Activated T-cell treated with anti-CD3 and anti-CD28 coated beads, Interleukin-2, amount 50 U/mL, for 4 hours (primary cell): ENCODE data around the gene ZNF467. TPM values are rescaled to one million over a fixed set of nuclear protein-coding genes. Genes with fewer than 3 reads are reported as not detected.

ENCODE experiments used
- ATAC-seq, 2 donors: fragments of 200-7000 bp; cut with Tn5 transposase; one replicate each; pipeline ENCODE4 v1.10.0; 2021
- DNase-seq: peaks from one replicate; pipeline ENCODE4 v3.0.0-alpha.2; 2020
- H3K27me3 Mint-ChIP-seq: one replicate; pipeline ENCODE4 v1.8.0; 2021; ENCODE audit warnings: low read depth, mixed read lengths
- H3K36me3 Mint-ChIP-seq: one replicate; pipeline ENCODE4 v1.8.0; 2022; ENCODE audit warnings: mixed read lengths; ENCODE audit not compliant: insufficient read depth
- H3K4me1 Mint-ChIP-seq: one replicate; pipeline ENCODE4 v1.8.0; 2021; ENCODE audit warnings: low read depth, mixed read lengths
- H3K4me3 Mint-ChIP-seq: one replicate; pipeline ENCODE4 v1.8.0; 2021; ENCODE audit warnings: mild to moderate bottlenecking, moderate library complexity, mixed read lengths
- H3K9me3 Mint-ChIP-seq: one replicate; pipeline ENCODE4 v1.8.0; 2021; ENCODE audit warnings: mixed read lengths
- total RNA-seq, 3 donors: library from RNA; stranded (reverse); gene quantifications; one replicate each; pipeline ENCODE4 v1.2.1, GENCODE V29; 2021

The ZNF467 gene
- total RNA-seq, 3 donors from 2014 or later, result 0.08 to 0.18 (median 0.16) TPM

DNA sequence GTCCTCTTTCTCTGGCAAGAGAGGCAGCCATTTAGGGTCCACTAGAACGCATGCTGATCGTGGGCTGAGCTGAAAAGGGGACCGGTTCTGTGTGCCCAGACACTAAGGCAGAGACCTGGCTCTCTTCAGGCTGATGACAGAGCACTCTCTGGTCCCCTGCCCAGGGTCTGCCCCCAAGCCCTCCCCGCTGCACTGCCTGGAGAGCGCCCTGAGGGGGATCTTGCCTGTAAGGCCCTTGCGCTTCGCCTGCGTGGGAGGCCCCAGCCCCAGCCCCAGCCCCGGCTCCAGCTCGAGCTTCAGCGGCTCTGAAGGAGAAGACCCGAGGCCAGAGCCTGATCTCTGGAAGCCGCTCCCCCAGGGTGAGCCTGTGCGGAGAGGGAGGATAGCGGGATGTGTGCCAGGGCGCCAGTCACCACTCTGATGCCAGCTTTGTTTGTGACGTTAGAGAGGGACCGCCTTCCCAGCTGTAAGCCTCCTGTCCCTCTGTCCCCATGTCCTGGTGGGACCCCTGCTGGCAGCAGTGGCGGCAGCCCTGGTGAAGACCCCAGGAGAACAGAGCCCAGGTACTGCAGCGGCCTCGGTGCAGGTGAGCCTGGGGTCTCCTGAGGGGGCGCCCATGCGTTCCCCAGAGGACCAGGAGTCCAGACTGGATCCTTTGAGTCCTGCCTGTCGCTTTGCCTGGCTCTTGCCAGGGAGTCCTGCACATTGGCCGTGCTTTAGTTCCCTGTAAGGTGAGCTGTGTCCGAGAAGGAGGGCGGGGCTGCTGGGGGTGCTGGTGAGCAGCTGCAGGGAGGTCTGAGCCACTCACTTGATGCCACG lies 43.2 kb downstream of the ZNF467 start:
- H3K36me3 Mint-ChIP-seq, result peaks cover 18% of the 10 kb centered on the region
- H3K4me1 Mint-ChIP-seq, result no peaks in the 10 kb centered on the region
- no peak overlapping the region for H3K4me3 Mint-ChIP-seq
- no peaks in the 10 kb centered on the region for H3K9me3 Mint-ChIP-seq
- ATAC-seq, result peak in 1 of 2 donors; percentile 21
- no peak for DNase-seq
- H3K27me3 Mint-ChIP-seq, result no peaks in the 10 kb centered on the region

DNA sequence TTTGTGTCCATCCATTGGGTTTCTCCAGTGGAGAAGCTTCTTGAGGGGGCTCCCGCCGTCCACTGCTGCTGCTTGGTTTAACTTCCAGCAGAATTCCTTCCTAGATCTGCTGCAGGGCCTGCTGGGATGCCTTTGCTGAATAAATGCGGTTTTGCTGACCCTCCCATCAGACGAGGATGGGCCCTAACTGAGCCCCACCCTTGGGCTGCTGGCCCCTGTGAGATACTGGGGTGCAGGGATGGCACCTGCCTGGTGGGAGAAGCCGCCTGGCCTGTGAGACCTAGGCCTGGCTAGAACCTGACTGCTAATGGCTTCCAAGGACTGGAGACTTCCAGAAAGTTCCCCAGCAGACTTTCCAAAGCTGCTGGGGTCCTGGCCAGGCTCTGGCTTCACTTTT lies 43.8 kb downstream of the ZNF467 start:
- ATAC-seq, result no peak
- Mint-ChIP-seq H3K9me3 (no peaks in the 10 kb centered on the region), H3K27me3 (no peaks in the 10 kb centered on the region), H3K4me3 (no peak overlapping the region), H3K4me1 (no peaks in the 10 kb centered on the region), H3K36me3 (peaks cover 18% of the 10 kb centered on the region)
- no peak for DNase-seq

DNA sequence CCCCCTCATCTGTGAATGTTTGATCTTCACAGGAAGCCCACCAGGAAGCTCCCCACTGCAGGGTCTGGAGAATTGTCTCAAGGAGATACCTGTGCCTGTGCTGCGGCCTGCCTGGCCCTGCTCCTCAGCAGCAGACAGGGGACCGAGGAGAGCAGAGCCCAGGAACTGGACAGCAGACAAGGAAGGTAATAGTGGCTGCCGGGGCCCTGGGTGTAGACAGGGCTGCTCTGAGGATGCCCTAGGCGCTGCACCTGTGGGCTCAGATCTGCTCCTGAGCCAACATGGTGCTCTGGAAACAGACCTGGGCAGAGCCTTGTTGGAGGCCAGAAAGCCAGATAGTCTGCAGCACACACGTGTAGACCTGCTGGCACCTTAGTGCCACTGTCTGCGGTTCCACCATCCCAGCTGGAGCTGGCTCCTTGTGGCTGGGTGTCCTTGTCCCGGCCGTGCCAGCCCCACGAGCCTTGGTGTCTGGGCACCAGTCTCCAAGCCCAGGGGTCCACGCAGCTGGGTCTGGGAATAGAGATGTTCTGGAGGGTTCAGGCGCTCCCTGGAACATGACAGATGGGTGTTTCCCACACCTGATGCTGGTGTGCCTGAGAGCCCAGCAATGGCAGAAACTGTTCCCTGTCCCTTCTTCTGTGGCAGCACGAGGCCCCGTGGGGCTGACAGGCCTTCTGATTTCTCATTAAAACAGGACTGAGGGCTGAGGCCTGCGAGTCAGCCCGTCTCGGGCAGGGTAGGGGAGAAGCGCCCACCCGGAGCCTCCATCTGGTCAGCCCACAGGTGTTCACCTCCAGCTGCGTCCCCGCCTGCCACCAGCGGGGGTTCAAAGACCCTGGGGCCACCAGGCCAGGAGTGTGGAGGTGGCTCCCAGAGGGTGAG lies 44.7 kb downstream of the ZNF467 start:
- Mint-ChIP-seq H3K36me3 (peaks cover 16% of the 10 kb centered on the region), H3K27me3 (no peaks in the 10 kb centered on the region), H3K9me3 (no peaks in the 10 kb centered on the region), H3K4me1 (no peaks in the 10 kb centered on the region), H3K4me3 (no peak overlapping the region)
- ATAC-seq (no peak), DNase-seq (no peak)

DNA sequence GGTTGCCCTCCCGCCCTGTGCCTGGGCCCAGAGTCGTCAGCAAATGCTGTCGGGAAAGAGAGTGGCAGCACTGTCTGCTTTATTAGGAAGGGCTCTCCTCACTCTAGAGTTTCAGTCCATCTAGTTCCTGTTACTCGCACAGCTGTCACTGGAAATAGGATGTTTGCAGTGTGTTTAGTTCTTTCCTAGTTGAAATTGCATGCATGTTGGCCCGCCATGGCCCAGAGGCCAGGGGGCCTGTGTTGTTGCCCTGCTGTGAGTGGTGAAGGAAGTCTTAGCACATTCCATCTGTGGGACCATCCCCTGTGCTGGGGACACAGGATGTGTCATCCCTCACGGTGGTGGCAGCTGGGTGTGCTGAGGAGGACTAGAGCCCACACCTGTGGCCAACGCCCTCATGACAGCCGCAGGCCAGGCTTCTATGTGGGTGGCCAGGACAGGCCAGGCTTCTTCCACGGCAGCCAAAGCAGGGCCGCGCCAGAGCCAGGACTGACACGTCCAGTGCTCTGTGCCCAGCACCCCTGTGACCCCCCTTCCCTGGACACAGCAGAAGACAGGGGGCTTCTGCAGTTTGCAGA lies 45.4 kb downstream of the ZNF467 start:
- Mint-ChIP-seq H3K36me3 (peaks cover 18% of the 10 kb centered on the region), H3K9me3 (no peaks in the 10 kb centered on the region), H3K27me3 (no peaks in the 10 kb centered on the region), H3K4me3 (no peak overlapping the region), H3K4me1 (no peaks in the 10 kb centered on the region)
- DNase-seq (no peak), ATAC-seq (no peak)

DNA sequence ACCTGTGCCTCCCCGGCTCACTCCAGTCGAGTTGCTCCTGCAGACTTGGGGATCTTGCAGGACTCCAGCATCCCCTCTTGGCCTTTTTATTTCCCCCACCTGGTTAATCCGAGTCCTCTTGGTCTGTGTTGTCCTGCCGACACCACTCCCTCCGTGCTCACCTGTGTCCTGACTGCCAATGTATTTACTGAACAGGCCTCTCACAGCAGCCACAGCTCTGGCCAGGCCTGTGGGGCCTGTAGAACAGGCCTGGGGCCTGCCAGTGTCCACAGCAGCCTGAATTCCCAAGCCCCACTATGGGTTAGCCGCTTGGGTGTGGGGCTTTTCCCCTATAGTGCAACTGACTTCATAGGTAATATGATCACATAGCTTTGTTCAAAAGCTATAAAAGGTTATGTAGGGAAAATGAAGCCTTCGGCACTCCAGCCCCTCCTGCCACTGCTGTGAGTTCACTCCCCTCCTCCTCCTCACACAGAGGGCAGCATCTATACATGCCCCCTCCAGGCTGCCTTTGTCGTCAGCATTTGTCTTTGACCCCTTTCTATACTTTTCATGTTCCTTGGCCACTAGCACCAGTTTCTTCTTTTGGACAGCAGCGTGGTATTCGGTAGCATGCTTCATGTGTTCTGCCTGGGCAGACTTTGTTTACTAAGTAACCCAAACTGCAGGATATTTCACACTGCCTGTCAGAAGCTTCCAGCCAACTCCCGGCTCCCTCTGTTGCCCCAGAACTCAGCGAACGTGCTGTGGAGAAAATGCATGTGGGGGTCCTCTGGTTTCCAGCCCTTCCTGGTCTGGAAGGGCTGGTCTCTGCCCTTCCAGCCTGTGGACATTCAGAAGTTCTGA lies 46.1 kb downstream of the ZNF467 start:
- no peaks in the 10 kb centered on the region for H3K27me3 Mint-ChIP-seq
- no peaks in the 10 kb centered on the region for H3K9me3 Mint-ChIP-seq
- no peaks in the 10 kb centered on the region for H3K4me1 Mint-ChIP-seq
- ATAC-seq, result no peak
- no peak overlapping the region for H3K4me3 Mint-ChIP-seq
- peaks cover 18% of the 10 kb centered on the region for H3K36me3 Mint-ChIP-seq
- no peak for DNase-seq

DNA sequence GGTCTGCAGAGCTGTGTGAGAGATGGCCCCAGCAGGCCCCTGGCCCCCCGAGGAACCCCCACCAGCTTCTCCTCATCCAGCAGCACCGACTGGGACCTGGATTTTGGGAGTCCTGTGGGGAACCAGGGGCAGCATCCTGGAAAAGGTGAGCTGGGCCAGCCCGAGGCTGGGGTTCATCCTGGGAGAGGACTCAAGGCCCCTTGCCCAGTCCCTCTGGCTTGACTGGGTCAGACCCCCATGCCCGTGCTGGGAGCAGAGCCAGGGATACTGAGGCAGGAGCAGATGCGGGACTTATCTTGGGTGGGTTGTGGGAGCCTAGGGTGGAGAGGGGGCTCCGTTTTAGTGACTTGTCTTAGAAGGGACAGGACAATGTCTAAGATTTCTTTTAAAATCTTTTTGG lies 47.5 kb downstream of the ZNF467 start:
- H3K36me3 Mint-ChIP-seq, result peaks cover 18% of the 10 kb centered on the region
- H3K4me3 Mint-ChIP-seq, result no peak overlapping the region
- H3K4me1 Mint-ChIP-seq, result no peaks in the 10 kb centered on the region
- DNase-seq (no peak), ATAC-seq (no peak)
- no peaks in the 10 kb centered on the region for H3K9me3 Mint-ChIP-seq
- no peaks in the 10 kb centered on the region for H3K27me3 Mint-ChIP-seq

DNA sequence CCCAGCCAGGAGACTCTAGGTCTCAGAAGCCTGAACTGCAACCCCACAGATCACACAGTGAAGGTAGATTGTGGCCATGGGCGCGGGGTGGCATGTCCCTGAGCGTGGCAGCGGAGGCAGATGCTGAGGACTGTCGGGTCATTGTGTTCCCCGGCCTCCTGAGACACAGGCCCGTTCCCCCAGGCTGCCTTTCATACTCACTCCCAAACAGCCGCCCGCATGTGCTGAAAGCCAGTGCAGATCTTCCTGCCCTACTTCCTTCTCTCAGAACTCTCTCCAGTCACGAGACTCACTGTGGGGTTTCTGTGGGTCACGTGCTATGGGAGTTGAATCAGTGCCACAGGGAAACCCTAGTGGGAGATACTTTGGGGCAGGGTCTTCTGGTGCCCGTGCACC lies 48.0 kb downstream of the ZNF467 start:
- Mint-ChIP-seq H3K27me3 (no peaks in the 10 kb centered on the region), H3K4me3 (no peak overlapping the region), H3K4me1 (no peaks in the 10 kb centered on the region), H3K9me3 (no peaks in the 10 kb centered on the region), H3K36me3 (peaks cover 17% of the 10 kb centered on the region)
- ATAC-seq, result no peak
- DNase-seq, result no peak

DNA sequence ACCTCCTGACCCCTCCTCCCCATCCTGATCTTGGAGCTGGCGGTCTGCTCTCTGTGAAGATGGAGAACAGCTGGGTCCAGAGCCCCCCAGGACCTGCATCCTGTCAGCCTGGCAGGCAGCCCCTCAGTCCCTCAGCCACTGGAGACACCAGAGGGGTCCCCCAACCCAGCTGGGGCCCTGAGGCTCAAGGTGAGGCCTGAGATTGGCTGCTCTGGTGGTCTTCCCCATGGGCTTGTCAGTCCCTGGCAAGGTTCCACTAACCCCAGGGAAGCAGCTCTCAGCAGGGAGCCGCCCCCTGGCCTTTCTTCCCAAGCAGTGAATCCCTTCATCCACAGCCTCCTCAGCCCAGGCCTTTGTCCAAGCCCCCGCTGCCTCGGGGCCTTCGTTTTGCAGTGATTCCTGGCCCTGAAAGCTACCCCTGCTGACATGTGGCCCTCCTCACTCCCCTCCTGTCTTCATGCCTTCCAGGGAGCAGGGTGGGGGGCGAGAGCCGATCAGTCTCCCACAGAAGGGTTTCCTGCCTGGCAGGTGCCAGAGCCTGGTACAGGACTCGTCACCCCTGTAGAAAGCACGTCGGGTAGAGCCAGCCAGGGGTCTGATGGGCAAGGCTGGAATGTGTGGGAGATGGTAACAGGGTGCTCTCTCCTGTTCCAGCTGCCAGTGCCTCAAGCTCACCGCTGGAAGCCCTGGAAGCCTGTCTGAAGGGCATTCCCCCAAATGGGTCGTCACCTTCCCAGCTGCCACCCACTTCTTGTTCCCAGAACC lies 48.5 kb downstream of the ZNF467 start:
- DNase-seq (no peak), ATAC-seq (no peak)
- Mint-ChIP-seq H3K27me3 (no peaks in the 10 kb centered on the region), H3K4me3 (no peak overlapping the region), H3K9me3 (no peaks in the 10 kb centered on the region), H3K4me1 (peaks cover 2% of the 10 kb centered on the region), H3K36me3 (peaks cover 17% of the 10 kb centered on the region)

DNA sequence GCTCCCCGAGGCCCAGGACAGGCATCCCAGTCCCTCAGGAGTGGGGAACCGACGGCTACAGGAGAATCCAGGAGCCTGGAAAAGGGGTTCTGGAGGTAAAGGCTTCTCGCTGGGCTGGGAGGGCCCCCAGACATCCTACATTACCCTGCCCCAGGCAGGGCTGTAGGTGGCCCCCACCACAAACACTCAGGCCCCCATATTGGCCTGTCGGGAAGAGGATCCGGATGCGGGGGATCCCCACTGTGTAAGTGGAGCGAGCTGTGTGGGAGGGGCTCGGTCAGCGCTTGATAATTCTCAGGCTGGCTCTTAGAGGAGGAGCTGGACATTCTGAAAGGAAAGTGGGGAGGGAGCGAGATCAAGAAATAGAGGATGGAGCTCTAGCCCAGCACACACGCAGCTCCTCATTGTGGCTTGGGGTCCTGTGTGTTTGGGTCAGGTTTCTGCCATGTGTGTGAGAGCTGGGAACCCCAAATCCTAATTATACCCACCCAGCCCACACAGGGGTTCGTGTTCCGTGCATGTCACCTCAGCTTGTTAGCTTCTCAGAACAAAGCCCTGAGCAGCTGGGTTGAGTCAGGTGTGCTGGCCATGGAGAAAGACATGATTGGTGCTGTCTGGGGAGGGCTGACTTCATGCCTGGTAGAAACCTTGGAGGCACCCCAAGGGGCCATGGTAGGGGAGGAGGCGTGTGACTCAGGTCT lies 49.4 kb downstream of the ZNF467 start:
- Mint-ChIP-seq H3K9me3 (no peaks in the 10 kb centered on the region), H3K36me3 (peaks cover 15% of the 10 kb centered on the region), H3K27me3 (no peaks in the 10 kb centered on the region), H3K4me3 (no peak overlapping the region), H3K4me1 (peaks cover 2% of the 10 kb centered on the region)
- no peak for ATAC-seq
- no peak for DNase-seq

DNA sequence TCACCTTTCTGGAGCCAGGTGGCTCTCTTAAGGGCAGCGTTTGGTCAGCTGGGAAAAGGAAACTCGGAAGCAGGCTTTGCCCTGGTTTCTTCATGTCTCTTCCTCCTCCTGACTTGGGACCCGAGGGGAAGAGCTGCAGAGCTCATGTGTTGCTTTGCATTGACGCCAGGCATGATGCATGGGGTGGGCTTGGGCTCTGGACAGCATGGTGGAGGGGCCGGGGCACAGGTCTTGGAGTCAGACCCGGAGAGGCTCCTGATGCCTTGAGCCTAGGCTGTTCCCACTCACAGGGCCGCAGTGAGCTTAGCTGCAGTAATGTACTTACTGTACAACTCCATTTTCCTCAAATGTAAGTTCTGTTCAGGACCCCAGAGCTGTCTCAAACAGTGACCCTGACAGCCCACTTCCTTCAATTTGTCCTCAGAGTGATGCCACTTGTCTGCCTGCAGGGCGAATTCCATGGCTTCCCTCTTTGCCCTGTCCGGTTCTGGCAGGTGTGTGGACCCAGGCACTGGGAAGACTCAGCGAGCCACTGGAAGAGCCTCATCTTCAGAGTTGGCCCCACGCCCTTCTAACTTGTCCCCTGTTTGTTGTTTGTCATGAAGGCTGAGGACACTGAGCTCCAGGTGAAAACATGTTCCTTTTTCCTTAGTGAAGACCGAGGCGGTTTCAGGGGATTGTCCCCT lies 50.2 kb downstream of the ZNF467 start:
- Mint-ChIP-seq H3K36me3 (peaks cover 15% of the 10 kb centered on the region), H3K27me3 (no peaks in the 10 kb centered on the region), H3K4me3 (no peak overlapping the region), H3K4me1 (peaks cover 2% of the 10 kb centered on the region), H3K9me3 (no peaks in the 10 kb centered on the region)
- no peak for ATAC-seq
- no peak for DNase-seq

DNA sequence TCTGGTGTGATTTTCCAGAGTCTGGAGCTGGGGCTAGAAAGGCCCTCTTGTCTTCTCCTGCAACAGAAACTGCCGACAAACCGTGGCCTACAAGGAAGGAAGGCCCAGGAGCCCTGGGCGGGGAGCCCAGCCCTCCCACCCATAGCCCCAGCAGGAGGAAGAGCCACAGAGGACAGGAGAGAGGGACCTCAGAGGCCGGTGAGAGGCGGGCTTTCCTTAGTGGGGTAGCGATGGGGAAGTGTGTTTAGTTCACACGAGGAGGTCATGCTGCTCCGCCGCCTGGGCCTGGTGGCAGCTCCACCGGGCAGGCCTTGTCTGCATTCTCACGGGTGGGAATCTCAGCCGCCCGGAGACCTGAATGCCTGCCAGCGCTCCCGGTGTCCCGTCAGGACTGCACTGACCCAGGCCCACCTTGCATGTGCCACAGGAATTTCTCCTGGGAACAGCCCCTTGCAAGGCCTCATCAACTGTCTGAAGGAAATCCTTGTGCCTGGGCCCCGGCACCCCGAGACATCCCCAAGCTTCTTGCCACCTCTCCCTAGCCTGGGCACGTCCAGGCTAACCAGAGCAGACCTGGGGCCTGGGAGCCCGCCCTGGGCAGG lies 50.9 kb downstream of the ZNF467 start:
- DNase-seq (no peak), ATAC-seq (no peak)
- Mint-ChIP-seq H3K36me3 (peaks cover 11% of the 10 kb centered on the region), H3K4me3 (no peak overlapping the region), H3K4me1 (peaks cover 2% of the 10 kb centered on the region), H3K9me3 (no peaks in the 10 kb centered on the region), H3K27me3 (no peaks in the 10 kb centered on the region)

DNA sequence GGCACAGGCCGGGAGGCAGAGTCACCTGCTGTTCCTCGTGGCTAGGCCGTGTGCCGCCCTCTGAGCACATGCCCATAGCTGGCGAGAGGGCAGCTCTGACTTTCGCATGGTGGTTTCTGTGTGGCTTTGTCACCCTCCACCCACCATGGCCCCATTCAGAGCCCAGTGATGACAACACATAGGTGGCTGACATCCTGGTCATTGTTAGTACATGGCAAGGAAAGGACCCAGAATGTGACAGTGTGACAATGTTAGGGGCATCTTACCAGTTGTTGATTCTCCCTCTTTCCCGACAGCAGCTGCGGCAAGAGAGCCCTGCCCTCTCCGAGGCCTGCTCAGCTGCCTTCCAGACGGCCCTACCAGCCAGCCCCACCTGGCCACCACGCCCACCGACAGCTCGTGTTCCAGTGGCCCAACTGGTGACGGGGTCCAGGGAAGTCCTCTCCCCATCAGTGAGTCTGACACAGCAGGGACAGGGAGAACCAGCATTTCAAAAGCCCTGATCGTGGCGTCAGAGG lies 52.2 kb downstream of the ZNF467 start:
- Mint-ChIP-seq H3K4me1 (peaks cover 9% of the 10 kb centered on the region), H3K9me3 (no peaks in the 10 kb centered on the region), H3K4me3 (no peak overlapping the region), H3K36me3 (peaks cover 5% of the 10 kb centered on the region), H3K27me3 (no peaks in the 10 kb centered on the region)
- no peak for DNase-seq
- ATAC-seq, result no peak
